Adrenal gland (tissue), 12 donors: ENCODE data around the gene FBLN5. TPM values are rescaled to one million over a fixed set of nuclear protein-coding genes. Genes with fewer than 3 reads are reported as not detected.

Experiments used
- DNase-seq, 7 donors: peaks; one replicate each; pipeline ENCODE4 v3.0.0-alpha.2; 2019 to 2020
- H3K27ac ChIP-seq, 5 donors: fragments of 200-600 bp; sonication (generic) in 4 of 5; 1 replicate in 3 of 5; 2 replicates in 2 of 5; pipeline versions ENCODE4 v1.5.1 to v1.8.0; 2016 to 2020; ENCODE audit warnings: mild to moderate bottlenecking in 1 of 5
- H3K27me3 ChIP-seq: fragments of 200-600 bp; 2 replicates; pipeline ENCODE4 v1.8.0; 2021
- H3K36me3 ChIP-seq, 2 donors: fragments of 200-600 bp; replicated peaks in 1 of 2; 1 replicate in 1 of 2; 2 replicates in 1 of 2; pipeline versions ENCODE4 v1.5.1 to v1.8.0; 2018 to 2022
- H3K4me1 ChIP-seq, 2 donors: fragments of 200-600 bp; replicated peaks in 1 of 2; 1 replicate in 1 of 2; 2 replicates in 1 of 2; pipeline versions ENCODE4 v1.5.1 to v1.8.0; 2018 to 2021
- H3K4me3 ChIP-seq, 4 donors: fragments of 200-600 bp; sonication (generic) in 3 of 4; one replicate each; pipeline ENCODE4 v1.5.1; 2016 to 2018
- H3K9me3 ChIP-seq, 3 donors: fragments of 200-600 bp; sonication (generic) in 1 of 3; replicated peaks in 1 of 3; 1 replicate in 2 of 3; 2 replicates in 1 of 3; pipeline versions ENCODE4 v1.5.1 to v1.8.0; 2016 to 2021
- CTCF ChIP-seq, 6 experiments: fragments of 450-650 bp in 4 of 6; fragments of 200-600 bp in 2 of 6; sonication (generic) in 1 of 6; IDR thresholded peaks; 1 replicate in 5 of 6; 2 replicates in 1 of 6; pipeline versions ENCODE4 v1.5.1 to v1.8.0; 2016 to 2021; ENCODE audit warnings: antibody characterized with exemption in 6 of 6, mild to moderate bottlenecking in 2 of 6, moderate library complexity in 1 of 6
- POLR2A ChIP-seq, 2 donors: fragments of 450-650 bp; IDR thresholded peaks; one replicate each; pipeline ENCODE4 v1.6.1; 2017; ENCODE audit warnings: antibody characterized with exemption in 2 of 2, mild to moderate bottlenecking in 2 of 2, moderate library complexity in 1 of 2
- WGBS, 4 donors: extraction: QIAGEN DNeasy Blood & Tissue Kit in 2 of 4; methylation state at CpG; one replicate each; pipeline versions ENCODE4 v1.1.5 to v1.1.7; 2013 to 2017; 5-methylcytosine and 5-hydroxymethylcytosine counted together
- intact Hi-C, 2 donors: fragments of 100-400 bp; cut with DNase I; formaldehyde crosslinking; loops; one replicate each; pipeline versions ENCODE4 v1.14.1 to v1.15.0; 2022 to 2023
- polyA plus RNA-seq, 3 donors: library from polyadenylated mRNA; stranded (reverse); fragments of 200-250 nt in 2 of 3; fragments of 350-450 nt in 1 of 3; fragmentation: Illumina TruSeq in 1 of 3; extraction: RNeasy Lipid Tissue Mini Kit (QIAGEN cat#74804) in 1 of 3; gene quantifications; one replicate each; pipeline ENCODE4 v1.2.3, GENCODE V29; 2013 to 2014
- total RNA-seq, 9 donors: library from RNA; depleted of rRNA in 4 of 9; stranded (reverse); fragments of >200 nt in 4 of 9; fragments of 120-200 nt in 1 of 9; fragmentation: NEBNext Ultra II Directional in 1 of 9; extraction: Animal tissue kit (Norgen Biotek cat#: 25700) in 1 of 9; gene quantifications; one replicate each; pipeline versions ENCODE4 v1.1.0 to v1.2.4, GENCODE V29; 2013 to 2023
- donor health status: healthy with polysubstance abuse.
- donor health status: Bipolar disorder and iron deficiency.
- donor health status: DM: yes; HTN: yes; CAD: no.
- donor health status: DM: no; HTN: no; CAD: no.
- donor health status: DM: no; HTN: no; CAD: no.
- donor health status: DM: yes; HTN: yes; CAD: no.

FBLN5 gene
- total and polyA plus RNA-seq, 12 donors = 26.0 to 389 (median 125) TPM

GRCh38 chr14:91977884-91978283 lies 30.4 kb upstream of the FBLN5 start:
- no peak overlapping the region for H3K4me3 ChIP-seq
- intact Hi-C loops = no loop called here
- no peaks in the 10 kb centered on the region for H3K27me3 ChIP-seq
- WGBS, 4 donors = 88 to 93% (median 91%) methylated on average over 5 of the region's 5 CpGs
- peaks cover 0 to 12% of the 10 kb centered on the region in 2 donors for H3K4me1 ChIP-seq
- peaks cover 0 to 12% of the 10 kb centered on the region in 2 donors for H3K36me3 ChIP-seq
- H3K9me3 ChIP-seq = no peaks in the 10 kb centered on the region
- DNase-seq = no peak
- no peak for TF ChIP-seq CTCF (IDR thresholded peaks at IDR 0.05)
- no peak for TF ChIP-seq POLR2A (IDR thresholded peaks at IDR 0.05)
- no peak overlapping the region for H3K27ac ChIP-seq

- H3K27me3 ChIP-seq = no peaks in the 10 kb centered on the region
- peaks cover 0 to 25% of the 10 kb centered on the region in 2 donors for H3K36me3 ChIP-seq
- H3K27ac ChIP-seq = no peak overlapping the region
- peaks cover 0 to 12% of the 10 kb centered on the region in 2 donors for H3K4me1 ChIP-seq
- H3K4me3 ChIP-seq = no peak overlapping the region
- no peaks in the 10 kb centered on the region for H3K9me3 ChIP-seq
- TF ChIP-seq POLR2A (IDR thresholded peaks at IDR 0.05) (no peak), CTCF (IDR thresholded peaks at IDR 0.05) (no peak)
- intact Hi-C loops = no loop called here
- DNase-seq = no peak
Measured at GRCh38 chr14:91975763-91976162, 28.3 kb upstream of the FBLN5 start.

DNA sequence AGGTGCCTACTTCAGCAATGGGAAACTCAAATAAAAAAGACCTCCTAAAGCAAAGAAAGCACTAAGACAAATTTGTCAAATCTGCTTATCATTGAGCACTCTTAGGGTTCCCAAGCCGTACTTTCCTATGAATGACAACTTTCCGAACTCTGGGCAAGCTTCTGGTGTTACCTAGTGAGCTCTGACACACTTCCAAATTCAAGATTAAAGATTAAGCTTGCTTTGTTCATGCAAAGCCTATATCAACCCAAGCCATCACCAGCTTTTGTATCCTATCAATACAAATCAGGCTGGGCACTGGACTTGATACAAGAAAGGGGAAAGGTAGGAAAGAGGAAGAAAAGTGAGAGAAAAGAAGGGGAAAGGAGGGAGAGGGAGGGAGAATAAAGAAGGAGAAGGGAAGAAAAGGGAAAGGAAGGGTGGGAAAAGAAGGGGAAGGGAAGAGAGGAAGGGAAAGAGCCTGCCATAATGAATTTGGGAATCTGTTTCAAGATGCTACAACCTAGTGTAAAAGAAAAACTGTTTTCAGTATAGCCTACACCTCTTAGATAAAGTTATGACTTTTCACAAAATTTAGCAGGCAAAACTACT lies 23.8 kb upstream of the FBLN5 start:
- no peaks in the 10 kb centered on the region for H3K4me1 ChIP-seq
- no peaks in the 10 kb centered on the region for H3K9me3 ChIP-seq
- peaks cover 0 to 51% of the 10 kb centered on the region in 2 donors for H3K36me3 ChIP-seq
- H3K4me3 ChIP-seq = no peak overlapping the region
- no peak overlapping the region for H3K27ac ChIP-seq
- intact Hi-C loops = no loop called here
- 89 to 98% (median 96%) methylated on average over 2 of the region's 2 CpGs for WGBS, 4 donors
- TF ChIP-seq POLR2A (IDR thresholded peaks at IDR 0.05) (no peak), CTCF (IDR thresholded peaks at IDR 0.05) (no peak)
- DNase-seq = no peak
- no peaks in the 10 kb centered on the region for H3K27me3 ChIP-seq

- Histone ChIP-seq H3K4me3 (no peak overlapping the region), H3K36me3 (peaks cover 0 to 39% of the 10 kb centered on the region in 2 donors), H3K4me1 (peaks cover 0 to 10% of the 10 kb centered on the region in 2 donors), H3K9me3 (no peaks in the 10 kb centered on the region), H3K27me3 (no peaks in the 10 kb centered on the region), H3K27ac (no peak overlapping the region)
- no peak for TF ChIP-seq CTCF (IDR thresholded peaks at IDR 0.05)
- no peak for TF ChIP-seq POLR2A (IDR thresholded peaks at IDR 0.05)
- 77 to 84% (median 81%) methylated on average over 6 of the region's 6 CpGs for WGBS, 4 donors
- DNase-seq = no peak
- intact Hi-C loops = no loop called here
Measured at GRCh38 chr14:91968280-91968679, 20.8 kb upstream of the FBLN5 start.
